SKM-1 (cell line): ENCODE results near the gene CRTAC1.

Experiments
- DNase-seq: peaks from one replicate; lab custom pipeline; 2025; ENCODE audit not compliant: unreplicated experiment; lab: John Stamatoyannopoulos, UW

CRTAC1 gene

DNA sequence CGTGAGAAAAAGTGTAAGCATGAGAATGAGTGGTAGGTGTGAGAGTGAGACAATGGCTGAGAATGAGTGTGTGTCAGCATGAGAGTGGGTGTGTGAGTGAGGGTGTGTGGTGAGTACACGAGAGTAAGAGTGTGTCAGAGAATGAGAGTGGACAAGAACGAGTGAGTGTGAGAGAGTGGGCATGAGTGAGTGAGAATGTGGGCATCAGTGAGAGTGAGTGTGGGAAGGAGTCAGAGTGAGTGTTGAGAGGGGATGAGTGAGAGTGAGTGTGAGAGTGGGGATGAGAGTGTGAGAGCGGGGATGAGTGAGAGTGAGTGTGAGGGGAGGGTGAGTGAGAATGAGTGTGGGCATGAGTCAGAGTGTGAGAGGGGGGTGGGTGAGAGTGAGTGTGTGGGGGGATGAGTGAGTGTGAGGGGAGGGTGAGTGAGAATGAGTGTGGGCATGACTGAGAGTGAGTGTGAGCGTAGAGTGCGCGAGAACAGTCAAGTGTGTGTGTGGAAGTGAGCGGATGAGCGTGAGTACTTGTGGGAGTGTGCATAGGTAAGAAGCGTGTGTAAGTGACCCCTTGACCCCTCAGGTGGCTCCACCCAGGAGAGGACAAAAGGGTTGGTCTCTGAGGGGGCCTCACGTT, 105.0 kb downstream of the CRTAC1 start:
- no peak for DNase-seq

GRCh38 chr10:97924678-97925077, 105.7 kb downstream of the CRTAC1 start:
- DNase-seq: no peak

GRCh38 chr10:97923476-97923875, 106.9 kb downstream of the CRTAC1 start:
- DNase-seq: no peak

DNA sequence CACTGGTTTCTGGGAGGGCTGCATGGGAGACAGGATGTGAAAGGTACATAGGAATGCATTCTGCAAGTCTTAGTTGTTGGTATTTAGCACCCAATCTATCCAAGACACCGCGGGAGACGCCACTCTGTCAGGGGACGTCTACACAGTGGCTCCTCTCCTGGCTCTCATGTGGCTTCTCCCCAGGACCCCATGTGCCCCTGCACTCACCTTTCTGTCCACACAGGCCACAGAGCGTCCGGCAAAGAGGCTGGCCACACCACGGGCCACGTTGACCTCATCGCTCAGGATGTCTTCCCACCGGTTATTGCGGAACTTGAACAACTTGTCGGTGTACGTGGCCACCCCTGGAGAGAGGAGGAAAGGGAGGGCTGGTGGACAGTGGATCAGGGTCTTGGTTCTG, 107.4 kb downstream of the CRTAC1 start:
- no peak for DNase-seq

GRCh38 chr10:97922022-97922758, 108.2 kb downstream of the CRTAC1 start:
- DNase-seq: no peak

DNA sequence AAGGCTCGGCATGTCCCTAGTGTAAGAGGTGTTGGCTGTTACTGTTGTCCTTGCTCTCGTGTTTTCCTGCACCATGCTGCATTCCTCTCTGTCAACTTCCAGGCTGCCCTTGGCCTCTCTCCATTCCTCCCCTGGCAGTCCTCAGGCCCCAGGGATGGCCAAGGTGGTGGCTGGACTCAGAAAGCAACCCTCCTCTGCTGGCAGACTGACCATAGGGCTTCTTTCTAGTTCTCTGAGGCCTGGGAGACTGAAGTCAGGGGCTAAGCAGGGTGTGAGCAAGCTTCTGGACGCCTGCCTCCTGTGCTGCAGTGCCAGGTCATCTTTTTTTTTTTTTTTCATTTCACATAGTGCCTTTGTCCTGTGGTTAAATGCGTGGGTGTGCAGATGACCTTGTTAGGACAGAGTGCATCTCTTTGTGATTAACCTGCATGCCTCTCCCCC, 108.8 kb downstream of the CRTAC1 start:
- no peak for DNase-seq

DNA sequence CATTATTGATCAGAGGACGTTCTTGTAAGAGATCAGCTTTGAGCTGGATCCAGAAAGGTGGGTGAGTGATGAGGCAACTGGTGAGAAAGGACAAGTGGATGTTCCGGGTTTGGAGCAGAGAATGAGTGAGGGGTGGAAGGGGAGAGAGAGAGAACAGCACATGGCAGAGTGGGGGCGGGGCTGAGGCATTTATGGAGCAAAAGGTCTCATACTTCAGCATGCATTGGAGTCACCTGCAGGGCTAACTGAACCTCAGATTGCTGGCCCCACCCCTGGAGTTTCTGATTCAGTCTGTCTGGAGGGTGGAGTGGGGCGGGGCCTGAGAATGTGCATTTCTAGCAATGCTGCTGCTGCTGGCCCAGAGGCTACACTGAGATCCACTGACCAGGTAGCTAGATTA, 109.6 kb downstream of the CRTAC1 start:
- DNase-seq: no peak

- no peak for DNase-seq
Measured at GRCh38 chr10:97919012-97919411, 111.4 kb downstream of the CRTAC1 start.

- no peak for DNase-seq
Measured at GRCh38 chr10:97916586-97916985, 113.8 kb downstream of the CRTAC1 start.

DNA sequence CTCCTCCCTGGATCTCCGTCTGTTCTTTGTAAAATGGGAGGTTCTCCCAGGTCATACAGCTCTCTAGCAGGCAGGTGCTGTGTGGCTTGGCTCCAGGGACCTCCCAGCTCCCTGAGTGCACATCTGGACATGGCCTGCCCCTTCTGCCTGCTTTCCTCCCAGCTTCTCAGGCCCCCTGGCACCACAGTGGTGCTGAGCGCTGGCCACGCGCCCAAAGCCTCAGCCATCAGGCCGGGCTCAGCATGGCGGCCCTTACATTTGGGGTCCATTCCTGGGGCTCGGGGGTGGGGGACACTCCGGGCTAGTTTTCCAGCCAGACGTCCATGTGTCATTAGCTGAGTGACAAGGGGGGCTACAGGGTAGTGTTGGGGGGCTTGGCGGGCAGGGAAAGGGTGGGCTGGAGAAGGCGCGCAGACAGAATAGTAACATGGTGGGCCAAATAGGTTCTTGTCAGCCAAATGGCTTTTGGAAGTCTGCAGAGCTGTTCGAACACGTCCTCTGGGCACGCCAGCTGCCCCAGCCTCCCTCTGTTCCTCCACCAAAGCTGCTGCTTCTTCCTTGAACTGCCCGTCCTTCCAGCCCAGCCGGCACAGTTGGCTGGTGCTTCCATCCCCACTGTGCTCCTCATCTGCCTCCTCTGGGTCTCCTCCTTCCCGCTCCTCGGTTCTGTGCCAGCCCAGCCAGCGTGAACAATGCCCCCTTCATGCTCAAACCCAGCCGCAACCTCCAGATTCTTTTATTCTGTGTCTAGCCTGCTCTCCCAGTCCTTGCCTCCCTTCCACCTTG, 114.9 kb downstream of the CRTAC1 start:
- no peak for DNase-seq

DNA sequence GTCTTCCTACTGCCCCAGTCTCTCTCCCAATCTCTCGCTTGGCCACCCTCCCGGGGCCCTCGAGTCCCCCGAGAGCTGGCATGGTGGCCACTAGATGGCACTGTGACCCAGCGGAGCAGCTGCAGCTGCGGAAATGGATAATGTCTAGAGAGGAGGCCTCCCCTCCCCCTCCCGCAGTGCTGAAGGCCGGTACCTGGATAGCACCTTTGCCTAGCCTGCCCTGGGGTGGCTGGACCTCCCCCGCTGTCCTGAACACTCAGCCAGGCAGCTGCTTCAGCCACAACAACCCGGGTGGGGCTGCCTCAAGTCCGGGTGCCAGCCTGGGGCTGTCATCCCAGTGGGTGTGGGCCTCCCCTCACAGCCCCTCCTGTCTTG, 115.6 kb downstream of the CRTAC1 start:
- peak; percentile 7 for DNase-seq

DNA sequence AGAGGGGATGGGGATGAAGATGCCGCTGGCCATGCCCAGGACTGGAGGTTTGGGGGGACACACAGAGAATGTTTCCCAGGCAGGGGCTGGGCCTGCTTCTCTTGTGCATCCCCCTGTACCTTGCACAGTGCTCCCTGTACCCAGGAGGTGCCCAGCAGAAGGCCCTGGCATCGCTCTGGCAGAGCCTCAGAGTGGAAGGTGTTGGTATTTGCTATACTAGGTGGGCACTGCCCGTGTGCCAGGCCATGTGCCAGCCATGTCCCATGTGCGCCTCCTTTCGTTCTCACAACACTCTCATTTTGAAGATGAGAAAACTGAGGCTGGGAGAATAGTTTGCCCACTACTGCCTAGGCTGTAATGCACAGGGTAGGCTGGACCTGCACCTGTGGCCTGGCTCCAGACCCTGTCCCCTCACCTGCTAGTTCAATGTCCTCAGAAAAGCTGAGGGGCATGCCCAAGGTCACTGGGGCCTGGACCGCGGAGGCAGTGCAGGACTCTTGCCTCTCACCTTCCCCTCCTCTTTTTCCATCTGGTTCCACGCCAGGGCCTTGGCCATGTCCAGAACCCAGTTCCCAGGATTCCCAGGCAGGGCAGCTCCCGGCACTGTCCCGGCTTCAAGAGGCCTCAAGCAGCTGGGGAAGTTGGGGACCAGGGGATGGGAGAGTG, 116.1 kb downstream of the CRTAC1 start:
- no peak for DNase-seq

- no peak for DNase-seq
Measured at GRCh38 chr10:97913614-97914013, 116.8 kb downstream of the CRTAC1 start.

DNA sequence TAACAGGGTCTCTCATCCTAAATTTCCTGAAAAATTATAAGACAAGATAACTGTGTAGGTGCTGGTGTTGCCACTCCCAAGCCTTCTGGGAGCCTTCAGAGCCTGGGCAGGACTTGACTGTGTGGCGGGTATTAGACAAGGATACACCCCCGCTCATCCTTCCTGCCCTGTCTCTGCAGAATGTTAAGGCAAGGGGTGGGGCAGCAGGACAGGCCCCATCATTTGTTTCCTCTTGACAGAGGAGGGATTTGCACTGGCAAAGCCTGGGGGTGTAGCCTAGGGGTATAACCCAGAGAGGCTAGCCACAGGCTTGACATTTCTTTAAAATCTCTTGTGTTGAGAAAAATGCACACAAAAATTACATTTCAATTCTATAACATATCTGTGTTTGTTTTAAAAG, 117.2 kb downstream of the CRTAC1 start:
- no peak for DNase-seq

DNA sequence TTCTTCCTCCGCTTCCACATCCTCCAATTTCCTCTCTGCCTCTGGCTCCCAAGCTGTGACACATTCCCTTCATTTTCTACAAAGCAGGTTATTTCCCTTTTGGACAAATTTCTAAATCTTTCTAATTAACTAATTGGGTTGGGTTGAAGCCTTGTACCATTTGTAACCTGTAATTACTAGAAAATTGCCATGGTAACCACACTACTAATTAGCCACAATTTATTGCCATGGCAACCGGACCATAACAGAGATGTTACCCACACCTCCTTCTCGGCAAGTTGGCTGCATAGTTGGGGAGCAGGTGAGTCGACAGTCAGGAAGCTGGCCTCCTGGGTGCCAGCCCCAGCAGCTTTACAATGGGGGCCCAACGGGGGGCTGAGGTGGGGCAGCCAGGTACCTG, 119.2 kb downstream of the CRTAC1 start:
- DNase-seq: no peak

DNA sequence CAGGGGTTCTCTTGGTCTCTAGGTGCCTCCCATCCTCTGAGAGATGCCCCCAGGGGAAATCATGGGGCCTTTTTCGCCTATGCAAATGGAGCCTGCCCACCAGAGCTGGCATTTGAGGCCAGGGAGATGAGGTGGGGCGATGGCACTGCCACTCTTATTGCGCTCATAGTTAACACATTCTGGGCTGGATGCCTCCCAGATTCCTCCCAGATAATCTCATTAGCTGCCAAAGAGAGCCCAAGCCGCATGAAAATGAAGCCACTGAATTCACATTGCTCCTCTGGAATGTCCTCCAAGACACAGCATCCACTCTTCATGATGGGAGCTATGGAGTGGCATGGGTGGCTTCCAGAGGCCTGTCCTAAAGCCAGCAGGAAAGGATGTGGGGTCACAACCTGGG, 119.8 kb downstream of the CRTAC1 start:
- DNase-seq: no peak

DNA sequence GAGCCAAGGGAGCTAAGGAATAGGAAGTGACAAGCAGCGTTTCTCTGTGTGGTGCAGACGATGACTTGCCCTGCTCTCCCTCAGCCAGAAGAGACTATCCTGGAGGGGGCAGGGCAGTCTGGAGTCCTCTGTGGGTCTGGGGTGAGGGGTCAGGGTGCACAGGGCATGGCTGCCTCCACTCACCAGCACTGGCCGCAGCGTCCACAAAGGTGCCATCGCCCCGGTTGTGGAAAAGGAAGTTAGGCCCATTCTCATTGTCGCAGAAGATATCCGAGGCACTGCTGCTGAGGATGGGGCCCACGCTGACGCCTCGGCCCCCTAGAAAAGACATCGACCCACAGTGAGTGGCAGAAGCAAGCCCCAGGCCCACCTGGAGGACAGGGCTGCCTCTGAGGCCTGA, 122.6 kb downstream of the CRTAC1 start:
- no peak for DNase-seq

GRCh38 chr10:97907211-97907610, 123.2 kb downstream of the CRTAC1 start:
- no peak for DNase-seq

- DNase-seq: no peak
Measured at GRCh38 chr10:97905276-97905675, 125.1 kb downstream of the CRTAC1 start.

- DNase-seq: no peak
Measured at GRCh38 chr10:97904576-97904975, 125.8 kb downstream of the CRTAC1 start.

DNA sequence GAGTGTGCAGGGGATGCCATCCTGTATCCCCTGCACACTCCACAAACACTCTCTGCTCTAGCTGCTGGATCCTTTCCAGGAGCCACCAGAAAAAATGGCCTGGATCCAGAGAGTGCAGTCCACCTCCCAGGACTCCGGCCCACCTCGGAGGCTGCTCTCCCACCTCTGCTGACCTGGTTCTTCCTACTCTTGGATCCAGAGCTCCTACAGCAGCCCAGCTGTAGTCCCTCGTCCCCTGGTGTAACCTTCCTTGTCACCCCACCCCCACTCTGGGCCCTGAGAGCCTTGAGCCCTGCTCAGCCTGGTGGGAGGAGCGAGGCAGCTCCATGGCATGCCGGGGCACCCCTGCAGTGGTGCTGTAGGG, 126.4 kb downstream of the CRTAC1 start:
- DNase-seq: no peak
